SJSA1 (cell line): ENCODE data around the gene TNIP1. TPM values are rescaled to one million over a fixed set of nuclear protein-coding genes. Genes with fewer than 3 reads are reported as not detected.

Source experiments
- DNase-seq, 2 experiments: peaks; one replicate each; pipeline ENCODE4 v3.0.0-alpha.2; 2015 to 2020; ENCODE audit warnings: low spot score in 2 of 2, low read depth in 1 of 2
- H3K27ac ChIP-seq: fragments of 250-450 bp; sonication (Bioruptor Pico); 2 replicates; pipeline ENCODE4 v1.5.1; 2020; ENCODE audit warnings: mild to moderate bottlenecking, moderate library complexity
- H3K27me3 ChIP-seq: fragments of 250-450 bp; sonication (Bioruptor Pico); replicated peaks from 2 replicates; pipeline ENCODE4 v1.5.1; 2020; ENCODE audit warnings: mild to moderate bottlenecking, moderate library complexity
- H3K36me3 ChIP-seq: fragments of 250-450 bp; sonication (Bioruptor Pico); 2 replicates; pipeline ENCODE4 v1.5.1; 2020; ENCODE audit warnings: mild to moderate bottlenecking
- H3K4me1 ChIP-seq: fragments of 250-450 bp; sonication (Bioruptor Pico); replicated peaks from 2 replicates; pipeline ENCODE4 v1.6.1; 2021; ENCODE audit warnings: mild to moderate bottlenecking
- H3K4me3 ChIP-seq: fragments of 250-450 bp; sonication (Bioruptor Pico); 2 replicates; pipeline ENCODE4 v1.5.1; 2020; ENCODE audit warnings: mild to moderate bottlenecking
- H3K9me3 ChIP-seq: fragments of 250-450 bp; sonication (Bioruptor Pico); replicated peaks from 2 replicates; pipeline ENCODE4 v1.5.1; 2020; ENCODE audit warnings: mild to moderate bottlenecking
- total RNA-seq: library from RNA; depleted of rRNA; stranded (reverse); fragments of >200 nt; shearing (Covaris generic); gene quantifications from 2 replicates; pipeline ENCODE4 v1.2.3, GENCODE V29; 2014

Gene TNIP1
- total RNA-seq, 1 experiment from 2014 or later: 296 TPM

GRCh38 chr5:151074557-151074956 is 6.3 kb downstream of the TNIP1 start:
- H3K4me3 ChIP-seq: no peak overlapping the region
- H3K4me1 ChIP-seq: peaks cover 91% of the 10 kb centered on the region
- 0 out of 2 replicates have a peak overlapping the region, but pooled peaks have one; percentile 26 for H3K27ac ChIP-seq
- H3K36me3 ChIP-seq: peaks cover 93% of the 10 kb centered on the region
- H3K9me3 ChIP-seq: no peaks in the 10 kb centered on the region
- no peaks in the 10 kb centered on the region for H3K27me3 ChIP-seq
- DNase-seq: no peak

GRCh38 chr5:151073280-151073679 is 7.6 kb downstream of the TNIP1 start:
- H3K9me3 ChIP-seq: no peaks in the 10 kb centered on the region
- no peaks in the 10 kb centered on the region for H3K27me3 ChIP-seq
- no peak overlapping the region for H3K4me3 ChIP-seq
- H3K36me3 ChIP-seq: peaks cover 93% of the 10 kb centered on the region
- peaks cover 91% of the 10 kb centered on the region for H3K4me1 ChIP-seq
- DNase-seq: no peak
- H3K27ac ChIP-seq: peak overlapping the region; percentile 87

GRCh38 chr5:151072630-151073025 is 8.2 kb downstream of the TNIP1 start:
- peak overlapping the region; percentile 87 for H3K27ac ChIP-seq
- DNase-seq: peak; percentile 90 to 95
- H3K9me3 ChIP-seq: no peaks in the 10 kb centered on the region
- H3K4me1 ChIP-seq: peaks cover 91% of the 10 kb centered on the region
- H3K4me3 ChIP-seq: no peak overlapping the region
- peaks cover 93% of the 10 kb centered on the region for H3K36me3 ChIP-seq
- no peaks in the 10 kb centered on the region for H3K27me3 ChIP-seq

GRCh38 chr5:151071848-151072629 is 8.8 kb downstream of the TNIP1 start:
- peaks cover 90% of the 10 kb centered on the region for H3K4me1 ChIP-seq
- no peaks in the 10 kb centered on the region for H3K9me3 ChIP-seq
- no peaks in the 10 kb centered on the region for H3K27me3 ChIP-seq
- peaks cover 93% of the 10 kb centered on the region for H3K36me3 ChIP-seq
- peak overlapping the region; percentile 87 for H3K27ac ChIP-seq
- no peak overlapping the region for H3K4me3 ChIP-seq
- DNase-seq: no peak

GRCh38 chr5:151071021-151071420 is 9.8 kb downstream of the TNIP1 start:
- no peak overlapping the region for H3K4me3 ChIP-seq
- no peak for DNase-seq
- H3K27me3 ChIP-seq: no peaks in the 10 kb centered on the region
- peak overlapping the region; percentile 87 for H3K27ac ChIP-seq
- H3K9me3 ChIP-seq: no peaks in the 10 kb centered on the region
- peaks cover 80% of the 10 kb centered on the region for H3K4me1 ChIP-seq
- peaks cover 93% of the 10 kb centered on the region for H3K36me3 ChIP-seq

- peaks cover 91% of the 10 kb centered on the region for H3K36me3 ChIP-seq
- peak overlapping the region; percentile 87 for H3K27ac ChIP-seq
- peaks cover 75% of the 10 kb centered on the region for H3K4me1 ChIP-seq
- H3K27me3 ChIP-seq: no peaks in the 10 kb centered on the region
- peak in 1 of 2 experiments; percentile 59 for DNase-seq
- H3K4me3 ChIP-seq: no peak overlapping the region
- no peaks in the 10 kb centered on the region for H3K9me3 ChIP-seq
These were observed 10.4 kb downstream of the TNIP1 start for GRCh38 chr5:151070449-151070848.

GRCh38 chr5:151068433-151069197 is 12.2 kb downstream of the TNIP1 start:
- Histone ChIP-seq H3K4me1 (peaks cover 81% of the 10 kb centered on the region), H3K9me3 (no peaks in the 10 kb centered on the region), H3K36me3 (peaks cover 94% of the 10 kb centered on the region), H3K4me3 (no peak overlapping the region), H3K27ac (peak overlapping the region; percentile 40), H3K27me3 (no peaks in the 10 kb centered on the region)
- peak in 1 of 2 experiments; percentile 48 for DNase-seq

GRCh38 chr5:151067632-151068432 is 13.0 kb downstream of the TNIP1 start:
- Histone ChIP-seq H3K9me3 (no peaks in the 10 kb centered on the region), H3K27ac (peak overlapping the region; percentile 40), H3K4me3 (no peak overlapping the region), H3K4me1 (peaks cover 84% of the 10 kb centered on the region), H3K36me3 (peaks cover 94% of the 10 kb centered on the region), H3K27me3 (no peaks in the 10 kb centered on the region)
- peak in 1 of 2 experiments; percentile 50 for DNase-seq

- no peak overlapping the region for H3K4me3 ChIP-seq
- H3K9me3 ChIP-seq: no peaks in the 10 kb centered on the region
- H3K27me3 ChIP-seq: no peaks in the 10 kb centered on the region
- H3K36me3 ChIP-seq: peaks cover 98% of the 10 kb centered on the region
- no peak overlapping the region for H3K27ac ChIP-seq
- DNase-seq: no peak
- H3K4me1 ChIP-seq: peaks cover 82% of the 10 kb centered on the region
These were observed 13.9 kb downstream of the TNIP1 start for GRCh38 chr5:151066920-151067319.

- no peaks in the 10 kb centered on the region for H3K9me3 ChIP-seq
- H3K27ac ChIP-seq: no peak overlapping the region
- H3K4me1 ChIP-seq: peaks cover 69% of the 10 kb centered on the region
- H3K4me3 ChIP-seq: no peak overlapping the region
- no peaks in the 10 kb centered on the region for H3K27me3 ChIP-seq
- peaks cover 98% of the 10 kb centered on the region for H3K36me3 ChIP-seq
- DNase-seq: no peak
These were observed 15.2 kb downstream of the TNIP1 start for GRCh38 chr5:151065609-151066008.

GRCh38 chr5:151064916-151065499 is 15.8 kb downstream of the TNIP1 start:
- Histone ChIP-seq H3K27me3 (no peaks in the 10 kb centered on the region), H3K9me3 (no peaks in the 10 kb centered on the region), H3K36me3 (peaks cover 98% of the 10 kb centered on the region), H3K4me1 (peaks cover 69% of the 10 kb centered on the region), H3K27ac (no peak overlapping the region), H3K4me3 (no peak overlapping the region)
- DNase-seq: no peak

- peak; percentile 83 to 89 for DNase-seq
- Histone ChIP-seq H3K4me3 (no peak overlapping the region), H3K27me3 (no peaks in the 10 kb centered on the region), H3K36me3 (peaks cover 98% of the 10 kb centered on the region), H3K27ac (peak overlapping the region; percentile 82), H3K9me3 (no peaks in the 10 kb centered on the region), H3K4me1 (peaks cover 55% of the 10 kb centered on the region)
These were observed 17.5 kb downstream of the TNIP1 start for GRCh38 chr5:151063142-151063989.
